Adrenal gland (tissue), 12 donors: ENCODE measurements around the gene WHRN. TPM values are rescaled to one million over a fixed set of nuclear protein-coding genes. Genes with fewer than 3 reads are reported as not detected.

Experiments
- DNase-seq, 7 donors: peaks; one replicate each; pipeline ENCODE4 v3.0.0-alpha.2; 2019 to 2020
- H3K27ac ChIP-seq, 5 donors: fragments of 200-600 bp; sonication (generic) in 4 of 5; 1 replicate in 3 of 5; 2 replicates in 2 of 5; pipeline versions ENCODE4 v1.5.1 to v1.8.0; 2016 to 2020; ENCODE audit warnings: mild to moderate bottlenecking in 1 of 5
- H3K27me3 ChIP-seq: fragments of 200-600 bp; 2 replicates; pipeline ENCODE4 v1.8.0; 2021
- H3K36me3 ChIP-seq, 2 donors: fragments of 200-600 bp; replicated peaks in 1 of 2; 1 replicate in 1 of 2; 2 replicates in 1 of 2; pipeline versions ENCODE4 v1.5.1 to v1.8.0; 2018 to 2022
- H3K4me1 ChIP-seq, 2 donors: fragments of 200-600 bp; replicated peaks in 1 of 2; 1 replicate in 1 of 2; 2 replicates in 1 of 2; pipeline versions ENCODE4 v1.5.1 to v1.8.0; 2018 to 2021
- H3K4me3 ChIP-seq, 4 donors: fragments of 200-600 bp; sonication (generic) in 3 of 4; one replicate each; pipeline ENCODE4 v1.5.1; 2016 to 2018
- H3K9me3 ChIP-seq, 3 donors: fragments of 200-600 bp; sonication (generic) in 1 of 3; replicated peaks in 1 of 3; 1 replicate in 2 of 3; 2 replicates in 1 of 3; pipeline versions ENCODE4 v1.5.1 to v1.8.0; 2016 to 2021
- POLR2A ChIP-seq, 2 donors: fragments of 450-650 bp; IDR thresholded peaks; one replicate each; pipeline ENCODE4 v1.6.1; 2017; ENCODE audit warnings: antibody characterized with exemption in 2 of 2, mild to moderate bottlenecking in 2 of 2, moderate library complexity in 1 of 2
- WGBS, 4 donors: extraction: QIAGEN DNeasy Blood & Tissue Kit in 2 of 4; methylation state at CpG; one replicate each; pipeline versions ENCODE4 v1.1.5 to v1.1.7; 2013 to 2017; 5-methylcytosine and 5-hydroxymethylcytosine counted together
- intact Hi-C, 2 donors: fragments of 100-400 bp; cut with DNase I; formaldehyde crosslinking; loops; one replicate each; pipeline versions ENCODE4 v1.14.1 to v1.15.0; 2022 to 2023
- polyA plus RNA-seq, 3 donors: library from polyadenylated mRNA; stranded (reverse); fragments of 200-250 nt in 2 of 3; fragments of 350-450 nt in 1 of 3; fragmentation: Illumina TruSeq in 1 of 3; extraction: RNeasy Lipid Tissue Mini Kit (QIAGEN cat#74804) in 1 of 3; gene quantifications; one replicate each; pipeline ENCODE4 v1.2.3, GENCODE V29; 2013 to 2014
- total RNA-seq, 9 donors: library from RNA; depleted of rRNA in 4 of 9; stranded (reverse); fragments of >200 nt in 4 of 9; fragments of 120-200 nt in 1 of 9; fragmentation: NEBNext Ultra II Directional in 1 of 9; extraction: Animal tissue kit (Norgen Biotek cat#: 25700) in 1 of 9; gene quantifications; one replicate each; pipeline versions ENCODE4 v1.1.0 to v1.2.4, GENCODE V29; 2013 to 2023
- TF ChIP-seq, protein P1 (sequence below), 6 experiments: fragments of 450-650 bp in 4 of 6; fragments of 200-600 bp in 2 of 6; sonication (generic) in 1 of 6; IDR thresholded peaks; 1 replicate in 5 of 6; 2 replicates in 1 of 6; pipeline versions ENCODE4 v1.5.1 to v1.8.0; 2016 to 2021; ENCODE audit warnings: antibody characterized with exemption in 6 of 6, mild to moderate bottlenecking in 2 of 6, moderate library complexity in 1 of 6
- donor health status: healthy with polysubstance abuse.
- donor health status: Bipolar disorder and iron deficiency.
- donor health status: DM: yes; HTN: yes; CAD: no.
- donor health status: DM: no; HTN: no; CAD: no.
- donor health status: DM: no; HTN: no; CAD: no.
- donor health status: DM: yes; HTN: yes; CAD: no.

WHRN gene
- total and polyA plus RNA-seq, 12 donors, result 33.4 to 359 (median 96.4) TPM

DNA sequence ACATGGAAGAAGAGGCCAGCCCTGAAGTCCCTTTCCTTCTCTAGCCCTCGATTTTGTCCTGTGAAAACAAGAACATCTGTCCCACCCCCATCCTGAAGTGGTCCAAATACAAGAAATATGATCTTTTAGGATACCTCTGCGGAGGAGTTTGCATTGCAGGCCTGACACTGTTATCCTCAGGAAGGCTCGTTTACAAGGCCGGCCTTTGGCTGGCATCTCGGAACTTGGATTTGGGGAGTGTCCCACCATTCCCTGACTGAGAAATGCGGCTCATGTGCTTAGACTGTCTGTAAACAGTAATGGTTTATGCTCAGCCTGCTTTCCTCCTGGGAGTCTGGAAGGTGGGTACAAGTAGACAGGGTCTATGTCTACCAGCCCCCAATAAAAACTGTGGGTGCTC, 26.4 kb downstream of the WHRN start:
- H3K4me1 ChIP-seq, result peaks cover 31 to 83% of the 10 kb centered on the region in 2 donors
- H3K9me3 ChIP-seq, result no peaks in the 10 kb centered on the region
- DNase-seq, result no peak
- no peak overlapping the region for H3K4me3 ChIP-seq
- TF ChIP-seq POLR2A (IDR thresholded peaks at IDR 0.05), result no peak
- TF ChIP-seq, protein P1, sequence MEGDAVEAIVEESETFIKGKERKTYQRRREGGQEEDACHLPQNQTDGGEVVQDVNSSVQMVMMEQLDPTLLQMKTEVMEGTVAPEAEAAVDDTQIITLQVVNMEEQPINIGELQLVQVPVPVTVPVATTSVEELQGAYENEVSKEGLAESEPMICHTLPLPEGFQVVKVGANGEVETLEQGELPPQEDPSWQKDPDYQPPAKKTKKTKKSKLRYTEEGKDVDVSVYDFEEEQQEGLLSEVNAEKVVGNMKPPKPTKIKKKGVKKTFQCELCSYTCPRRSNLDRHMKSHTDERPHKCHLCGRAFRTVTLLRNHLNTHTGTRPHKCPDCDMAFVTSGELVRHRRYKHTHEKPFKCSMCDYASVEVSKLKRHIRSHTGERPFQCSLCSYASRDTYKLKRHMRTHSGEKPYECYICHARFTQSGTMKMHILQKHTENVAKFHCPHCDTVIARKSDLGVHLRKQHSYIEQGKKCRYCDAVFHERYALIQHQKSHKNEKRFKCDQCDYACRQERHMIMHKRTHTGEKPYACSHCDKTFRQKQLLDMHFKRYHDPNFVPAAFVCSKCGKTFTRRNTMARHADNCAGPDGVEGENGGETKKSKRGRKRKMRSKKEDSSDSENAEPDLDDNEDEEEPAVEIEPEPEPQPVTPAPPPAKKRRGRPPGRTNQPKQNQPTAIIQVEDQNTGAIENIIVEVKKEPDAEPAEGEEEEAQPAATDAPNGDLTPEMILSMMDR (IDR thresholded peaks at IDR 0.05), result no peak
- intact Hi-C loops, result no loop called here
- peak overlapping the region in 3 of 5 donors; percentile 23 to 83 (median 62) for H3K27ac ChIP-seq
- H3K36me3 ChIP-seq, result peaks cover 0 to 3% of the 10 kb centered on the region in 2 donors
- no peaks in the 10 kb centered on the region for H3K27me3 ChIP-seq
- WGBS, 4 donors, result 33 to 60% (median 43%) methylated on average over 4 to 6 of the region's 6 CpGs

DNA sequence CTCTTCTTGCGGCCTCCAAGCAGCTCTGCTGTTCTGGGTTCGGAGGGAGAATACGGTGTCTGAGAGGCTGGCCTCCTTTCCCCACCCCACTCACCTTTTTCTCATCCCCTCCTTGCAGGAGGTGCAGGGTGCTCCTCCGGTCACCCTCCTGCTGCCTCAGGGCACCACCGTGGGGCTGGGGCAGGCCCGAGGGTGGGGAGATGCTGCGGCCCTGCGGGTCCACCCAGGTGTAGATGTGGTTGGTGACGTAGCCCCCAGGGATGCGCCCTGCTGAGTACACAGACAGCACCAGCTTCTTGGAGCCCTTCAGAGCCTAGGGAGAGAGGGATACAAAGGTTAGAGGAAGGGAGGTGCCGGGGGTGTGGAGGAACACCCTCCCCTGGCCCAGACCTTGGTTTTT, 26.8 kb downstream of the WHRN start:
- Histone ChIP-seq H3K9me3 (no peaks in the 10 kb centered on the region), H3K4me3 (no peak overlapping the region), H3K36me3 (peaks cover 0 to 3% of the 10 kb centered on the region in 2 donors), H3K4me1 (peaks cover 31 to 83% of the 10 kb centered on the region in 2 donors), H3K27me3 (no peaks in the 10 kb centered on the region), H3K27ac (peak overlapping the region in 3 of 5 donors; percentile 23 to 83 (median 62))
- intact Hi-C loops, result no loop called here
- 88 to 93% (median 92%) methylated on average over 9 to 11 of the region's 11 CpGs for WGBS, 4 donors
- DNase-seq, result peak in 1 of 7 donors; percentile 31
- TF ChIP-seq POLR2A (IDR thresholded peaks at IDR 0.05), result no peak
- TF ChIP-seq, protein P1 (IDR thresholded peaks at IDR 0.05), result no peak

DNA sequence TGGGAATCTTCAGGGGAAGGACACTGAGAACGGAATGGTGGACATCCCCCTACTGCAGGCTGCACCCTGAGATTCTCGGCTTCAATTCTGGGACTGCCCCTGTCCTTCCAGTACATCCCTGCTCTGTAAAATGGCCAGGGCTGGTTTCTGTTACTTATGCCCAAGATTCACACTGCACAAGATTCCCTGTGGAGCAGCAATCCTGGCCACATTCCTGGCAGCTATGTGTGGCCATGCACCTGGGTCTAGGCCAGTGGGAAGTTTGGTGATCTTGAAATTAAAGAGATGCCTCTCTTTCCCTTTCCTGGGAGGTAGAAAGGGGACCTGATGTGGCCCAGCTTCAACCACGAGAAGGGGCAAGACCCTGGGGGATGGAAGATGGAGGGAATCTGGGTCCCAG, 27.6 kb downstream of the WHRN start:
- Histone ChIP-seq H3K4me1 (peaks cover 33 to 83% of the 10 kb centered on the region in 2 donors), H3K36me3 (peaks cover 0 to 3% of the 10 kb centered on the region in 2 donors), H3K27ac (peak overlapping the region in 3 of 5 donors; percentile 74 to 83 (median 76)), H3K27me3 (no peaks in the 10 kb centered on the region), H3K4me3 (no peak overlapping the region), H3K9me3 (no peaks in the 10 kb centered on the region)
- intact Hi-C loops, result no loop called here
- WGBS, 4 donors, result 82 to 95% (median 87%) methylated on average over 2 to 3 of the region's 3 CpGs
- TF ChIP-seq, protein P1 (IDR thresholded peaks at IDR 0.05), result no peak
- TF ChIP-seq POLR2A (IDR thresholded peaks at IDR 0.05), result no peak
- DNase-seq, result peak in 2 of 7 donors; percentile 21 to 49

DNA sequence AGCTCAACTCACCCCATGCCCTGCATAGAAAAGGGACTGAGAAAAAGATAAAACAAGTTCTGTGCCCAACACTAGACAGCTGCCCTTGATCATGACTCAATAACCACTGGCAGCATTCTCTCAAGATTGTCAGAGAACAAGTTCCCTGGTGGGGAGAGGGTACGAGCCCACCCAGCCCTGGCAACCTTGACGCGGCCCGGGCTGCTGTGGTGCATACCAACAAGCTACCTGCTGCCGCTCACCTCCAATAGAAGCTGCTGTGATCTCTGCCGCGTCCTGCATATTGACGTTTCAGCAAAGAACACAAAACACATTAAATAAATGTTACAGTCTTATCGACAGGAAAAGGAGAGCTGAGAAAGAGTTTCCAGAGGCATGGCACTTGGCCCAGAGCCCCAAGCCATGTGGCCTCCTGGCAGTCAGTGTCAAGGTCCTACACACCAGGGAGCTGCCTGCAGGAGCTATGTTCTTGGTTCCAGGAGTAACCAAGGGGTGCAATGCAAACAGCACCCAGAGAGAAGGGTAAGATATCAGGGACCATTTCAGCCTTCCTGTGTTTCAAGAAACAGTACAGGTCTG, 28.3 kb downstream of the WHRN start:
- H3K4me1 ChIP-seq, result peaks cover 38 to 83% of the 10 kb centered on the region in 2 donors
- peak overlapping the region in 4 of 5 donors; percentile 43 to 83 (median 75) for H3K27ac ChIP-seq
- no peak overlapping the region for H3K4me3 ChIP-seq
- WGBS, 4 donors, result 36 to 52% (median 45%) methylated on average over 9 of the region's 9 CpGs
- intact Hi-C loops, result no loop called here
- H3K36me3 ChIP-seq, result peaks cover 0 to 3% of the 10 kb centered on the region in 2 donors
- H3K27me3 ChIP-seq, result no peaks in the 10 kb centered on the region
- no peaks in the 10 kb centered on the region for H3K9me3 ChIP-seq
- TF ChIP-seq, protein P1 (IDR thresholded peaks at IDR 0.05), result no peak
- DNase-seq, result peak; percentile 67 to 91 (median 85)
